HepG2 (cell line): ENCODE measurements around the gene ERMP1. TPM values are rescaled to one million over a fixed set of nuclear protein-coding genes. Genes with fewer than 3 reads are reported as not detected.

ENCODE experiments used
- ATF7-NPFF ChIP-seq: sonication (generic); formaldehyde crosslinking; IDR thresholded peaks from 2 replicates; pipeline ENCODE4 v1.8.1; 2023; ENCODE audit warnings: mild to moderate bottlenecking, low read depth, missing genetic modification reagents, moderate library complexity
- CREB1 ChIP-seq, 2 experiments: fragments of 450-650 bp in 1 of 2; IDR thresholded peaks; 2 replicates each; pipeline ENCODE4 v1.6.1; 2016 to 2017; ENCODE audit warnings: control low read depth in 1 of 2, mild to moderate bottlenecking in 1 of 2, missing compliant biosample characterization in 1 of 2, missing genetic modification characterization in 1 of 2
- DRAP1 ChIP-seq: IDR thresholded peaks from 2 replicates; pipeline ENCODE4 v1.6.1; 2016; ENCODE audit warnings: missing genetic modification reagents, missing compliant biosample characterization
- FOXA3 ChIP-seq: IDR thresholded peaks from 2 replicates; pipeline ENCODE4 v1.6.1; 2016; ENCODE audit warnings: missing genetic modification reagents, missing compliant biosample characterization
- JDP2 ChIP-seq: sonication (generic); formaldehyde crosslinking; IDR thresholded peaks from 2 replicates; pipeline ENCODE4 v1.8.1; 2022; ENCODE audit warnings: missing genetic modification reagents, borderline replicate concordance
- KLF6 ChIP-seq: IDR thresholded peaks from 2 replicates; pipeline ENCODE4 v1.8.0; 2016; ENCODE audit warnings: missing biosample characterization, missing genetic modification reagents
- MTA1 ChIP-seq: sonication (generic); formaldehyde crosslinking; IDR thresholded peaks from 2 replicates; pipeline ENCODE4 v1.4.0; 2020; ENCODE audit warnings: missing genetic modification reagents, mild to moderate bottlenecking, borderline replicate concordance
- POLR2AphosphoS5 ChIP-seq: IDR thresholded peaks from 2 replicates; pipeline ENCODE4 v1.6.1; 2012; ENCODE audit warnings: low read depth, low read length
- RXRA ChIP-seq: sonication (generic); formaldehyde crosslinking; IDR thresholded peaks from 2 replicates; pipeline ENCODE4 v1.5.1; 2020; ENCODE audit warnings: missing genetic modification reagents
- SRF ChIP-seq: IDR thresholded peaks from 2 replicates; pipeline ENCODE4 v1.6.1; 2011; ENCODE audit warnings: mild to moderate bottlenecking, low read depth, low read length, moderate library complexity
- ZBTB37 ChIP-seq: sonication (generic); formaldehyde crosslinking; IDR thresholded peaks from 2 replicates; pipeline ENCODE4 v1.4.0; 2020; ENCODE audit warnings: mild to moderate bottlenecking, missing genetic modification reagents
- ZNF232 ChIP-seq: sonication (generic); formaldehyde crosslinking; IDR thresholded peaks from 2 replicates; pipeline ENCODE4 v1.4.0; 2020; ENCODE audit warnings: missing genetic modification reagents, borderline replicate concordance
- ZNF3 ChIP-seq: IDR thresholded peaks from 2 replicates; pipeline ENCODE4 v1.7.0; 2017; ENCODE audit warnings: inconsistent platforms
- ZNF383 ChIP-seq: sonication (generic); formaldehyde crosslinking; IDR thresholded peaks from 2 replicates; pipeline ENCODE4 v1.4.0; 2020; ENCODE audit warnings: missing genetic modification reagents, mild to moderate bottlenecking, borderline replicate concordance
- ZNF629 ChIP-seq: sonication (generic); formaldehyde crosslinking; conservative IDR thresholded peaks from 2 replicates; pipeline ENCODE4 v1.5.0; 2020; ENCODE audit warnings: missing genetic modification reagents
- ZNF724P ChIP-seq: sonication (generic); formaldehyde crosslinking; IDR thresholded peaks from 2 replicates; pipeline ENCODE4 v1.8.0; 2022; ENCODE audit warnings: missing genetic modification reagents, borderline replicate concordance
- ZNF878 ChIP-seq: sonication (generic); formaldehyde crosslinking; IDR thresholded peaks from 2 replicates; pipeline ENCODE4 v1.8.1; 2023; ENCODE audit warnings: mild to moderate bottlenecking, missing genetic modification reagents, moderate library complexity
- ZSCAN31 ChIP-seq: sonication (generic); formaldehyde crosslinking; IDR thresholded peaks from 2 replicates; pipeline ENCODE4 v1.5.0; 2020; ENCODE audit warnings: low read depth, mild to moderate bottlenecking, missing genetic modification reagents
- polyA plus RNA-seq, 8 experiments: library from polyadenylated mRNA; depleted of rRNA in 3 of 8; stranded (reverse) in 7 of 8; unstranded in 1 of 8; fragments of >200 nt; fragmentation: Illumina TruSeq in 4 of 8; extraction: Trizol in 4 of 8; gene quantifications; 2 replicates each; pipeline versions ENCODE4 v1.2.1 to v1.2.3, GENCODE V29; 2011 to 2016; ENCODE audit warnings: low read depth in 4 of 8, missing spikeins in 1 of 8, mixed read lengths in 1 of 8; ENCODE audit not compliant: insufficient read depth in 1 of 8
- total RNA-seq, 5 experiments: library from RNA; depleted of rRNA; stranded (reverse); fragments of >200 nt; fragmentation: Illumina TruSeq; extraction: Trizol; gene quantifications; 2 replicates each; pipeline ENCODE4 v1.2.3, GENCODE V29; 2016; ENCODE audit warnings: low read depth in 1 of 5
- TF ChIP-seq, protein P1 (sequence below): sonication (generic); formaldehyde crosslinking; conservative IDR thresholded peaks from 2 replicates; pipeline ENCODE4 v1.4.0; 2020; ENCODE audit warnings: mild to moderate bottlenecking, missing genetic modification reagents, moderate library complexity
- TF ChIP-seq, protein P2 (sequence below): sonication (generic); formaldehyde crosslinking; IDR thresholded peaks from 2 replicates; pipeline ENCODE4 v1.4.0; 2020; ENCODE audit warnings: missing genetic modification reagents
- TF ChIP-seq, protein P3 (sequence below): IDR thresholded peaks from 2 replicates; pipeline ENCODE4 v1.6.1; 2016; ENCODE audit warnings: low read depth

Gene ERMP1
- total and polyA plus RNA-seq, 2 of the 13 experiments (the other 11 are each of a cell fraction or from before 2014, with no cell fraction given), result 40.9 to 65.4 TPM

DNA sequence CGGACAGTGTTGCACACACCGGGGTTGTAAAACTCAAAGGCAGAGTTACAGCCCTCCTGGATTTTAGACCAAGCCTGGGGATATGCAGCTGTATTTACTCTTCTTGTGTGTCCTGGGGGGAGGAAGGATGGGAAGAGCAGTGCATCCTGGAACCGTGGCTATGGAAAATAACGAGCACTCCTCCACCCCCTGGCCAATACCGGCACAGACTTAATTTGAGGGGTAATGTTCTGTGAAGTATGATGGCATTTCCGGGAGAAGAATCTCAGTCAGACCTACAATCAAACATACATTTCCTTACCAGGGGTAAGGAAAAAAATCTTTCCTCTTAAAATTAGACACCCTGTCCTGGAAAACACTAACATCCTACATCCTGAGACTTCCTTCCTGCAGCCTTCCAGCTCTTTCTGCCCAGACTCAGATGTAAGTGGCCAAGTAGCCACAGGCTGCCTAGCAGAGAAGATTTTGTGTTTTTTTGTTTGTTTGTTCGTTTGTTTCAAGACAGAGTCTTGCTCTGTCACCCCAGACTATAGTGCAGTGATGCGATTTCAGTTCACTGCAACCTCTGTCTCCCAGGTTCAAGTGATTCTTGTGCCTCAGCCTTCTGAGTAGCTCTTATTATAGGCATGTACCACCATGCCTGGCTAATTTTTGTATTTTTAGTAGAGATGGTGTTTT, 11.0 kb upstream of the ERMP1 start (continued):
- TF ChIP-seq, protein P1, sequence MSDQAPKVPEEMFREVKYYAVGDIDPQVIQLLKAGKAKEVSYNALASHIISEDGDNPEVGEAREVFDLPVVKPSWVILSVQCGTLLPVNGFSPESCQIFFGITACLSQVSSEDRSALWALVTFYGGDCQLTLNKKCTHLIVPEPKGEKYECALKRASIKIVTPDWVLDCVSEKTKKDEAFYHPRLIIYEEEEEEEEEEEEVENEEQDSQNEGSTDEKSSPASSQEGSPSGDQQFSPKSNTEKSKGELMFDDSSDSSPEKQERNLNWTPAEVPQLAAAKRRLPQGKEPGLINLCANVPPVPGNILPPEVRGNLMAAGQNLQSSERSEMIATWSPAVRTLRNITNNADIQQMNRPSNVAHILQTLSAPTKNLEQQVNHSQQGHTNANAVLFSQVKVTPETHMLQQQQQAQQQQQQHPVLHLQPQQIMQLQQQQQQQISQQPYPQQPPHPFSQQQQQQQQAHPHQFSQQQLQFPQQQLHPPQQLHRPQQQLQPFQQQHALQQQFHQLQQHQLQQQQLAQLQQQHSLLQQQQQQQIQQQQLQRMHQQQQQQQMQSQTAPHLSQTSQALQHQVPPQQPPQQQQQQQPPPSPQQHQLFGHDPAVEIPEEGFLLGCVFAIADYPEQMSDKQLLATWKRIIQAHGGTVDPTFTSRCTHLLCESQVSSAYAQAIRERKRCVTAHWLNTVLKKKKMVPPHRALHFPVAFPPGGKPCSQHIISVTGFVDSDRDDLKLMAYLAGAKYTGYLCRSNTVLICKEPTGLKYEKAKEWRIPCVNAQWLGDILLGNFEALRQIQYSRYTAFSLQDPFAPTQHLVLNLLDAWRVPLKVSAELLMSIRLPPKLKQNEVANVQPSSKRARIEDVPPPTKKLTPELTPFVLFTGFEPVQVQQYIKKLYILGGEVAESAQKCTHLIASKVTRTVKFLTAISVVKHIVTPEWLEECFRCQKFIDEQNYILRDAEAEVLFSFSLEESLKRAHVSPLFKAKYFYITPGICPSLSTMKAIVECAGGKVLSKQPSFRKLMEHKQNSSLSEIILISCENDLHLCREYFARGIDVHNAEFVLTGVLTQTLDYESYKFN (CRISPR knock-in tag), result peak; percentile 71
- no peak for TF ChIP-seq MTA1 (CRISPR knock-in tag)
- TF ChIP-seq RXRA (CRISPR knock-in tag), result peak; percentile 32; the same call in 1 of the 2 replicates
- TF ChIP-seq KLF6 (CRISPR knock-in tag), result no peak
- TF ChIP-seq, protein P2, sequence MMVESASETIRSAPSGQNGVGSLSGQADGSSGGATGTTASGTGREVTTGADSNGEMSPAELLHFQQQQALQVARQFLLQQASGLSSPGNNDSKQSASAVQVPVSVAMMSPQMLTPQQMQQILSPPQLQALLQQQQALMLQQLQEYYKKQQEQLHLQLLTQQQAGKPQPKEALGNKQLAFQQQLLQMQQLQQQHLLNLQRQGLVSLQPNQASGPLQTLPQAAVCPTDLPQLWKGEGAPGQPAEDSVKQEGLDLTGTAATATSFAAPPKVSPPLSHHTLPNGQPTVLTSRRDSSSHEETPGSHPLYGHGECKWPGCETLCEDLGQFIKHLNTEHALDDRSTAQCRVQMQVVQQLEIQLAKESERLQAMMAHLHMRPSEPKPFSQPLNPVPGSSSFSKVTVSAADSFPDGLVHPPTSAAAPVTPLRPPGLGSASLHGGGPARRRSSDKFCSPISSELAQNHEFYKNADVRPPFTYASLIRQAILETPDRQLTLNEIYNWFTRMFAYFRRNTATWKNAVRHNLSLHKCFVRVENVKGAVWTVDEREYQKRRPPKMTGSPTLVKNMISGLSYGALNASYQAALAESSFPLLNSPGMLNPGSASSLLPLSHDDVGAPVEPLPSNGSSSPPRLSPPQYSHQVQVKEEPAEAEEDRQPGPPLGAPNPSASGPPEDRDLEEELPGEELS, result peak; percentile 80; the same call in 1 of the 2 replicates
- TF ChIP-seq JDP2, result no peak
- TF ChIP-seq, protein P3, sequence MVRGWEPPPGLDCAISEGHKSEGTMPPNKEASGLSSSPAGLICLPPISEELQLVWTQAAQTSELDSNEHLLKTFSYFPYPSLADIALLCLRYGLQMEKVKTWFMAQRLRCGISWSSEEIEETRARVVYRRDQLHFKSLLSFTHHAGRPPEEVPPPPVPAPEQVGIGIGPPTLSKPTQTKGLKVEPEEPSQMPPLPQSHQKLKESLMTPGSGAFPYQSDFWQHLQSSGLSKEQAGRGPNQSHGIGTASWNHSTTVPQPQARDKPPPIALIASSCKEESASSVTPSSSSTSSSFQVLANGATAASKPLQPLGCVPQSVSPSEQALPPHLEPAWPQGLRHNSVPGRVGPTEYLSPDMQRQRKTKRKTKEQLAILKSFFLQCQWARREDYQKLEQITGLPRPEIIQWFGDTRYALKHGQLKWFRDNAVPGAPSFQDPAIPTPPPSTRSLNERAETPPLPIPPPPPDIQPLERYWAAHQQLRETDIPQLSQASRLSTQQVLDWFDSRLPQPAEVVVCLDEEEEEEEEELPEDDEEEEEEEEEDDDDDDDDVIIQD (CRISPR knock-in tag), result peak; percentile 23; the same call in 1 of the 2 replicates
- no peak for TF ChIP-seq ZNF878 (CRISPR knock-in tag)
- TF ChIP-seq POLR2AphosphoS5, result peak; percentile 34; the same call in 1 of the 2 replicates
- TF ChIP-seq ZNF3 (CRISPR knock-in tag), result no peak
- TF ChIP-seq ZNF383, result no peak
- no peak for TF ChIP-seq ZSCAN31
- TF ChIP-seq DRAP1 (CRISPR knock-in tag), result peak; percentile 40; the same call in 1 of the 2 replicates
- no peak for TF ChIP-seq ZNF232 (CRISPR knock-in tag)
- no peak for TF ChIP-seq ZBTB37
- TF ChIP-seq CREB1 (IDR thresholded peaks at IDR 0.05), result no peak
- peak; percentile 58; the same call in 1 of the 2 replicates for TF ChIP-seq CREB1 (CRISPR knock-in tag; IDR thresholded peaks at IDR 0.05)
- 0 out of 2 replicates have a peak, but pooled peaks have one; percentile 20 for TF ChIP-seq SRF
- TF ChIP-seq ATF7-NPFF (CRISPR knock-in tag), result no peak
- no peak for TF ChIP-seq ZNF629 (CRISPR knock-in tag)
- peak; percentile 90 for TF ChIP-seq FOXA3 (CRISPR knock-in tag)
- TF ChIP-seq ZNF724P, result no peak
